HG02759 (cell line): ENCODE results near the gene CBR3.
"Not testable (repeated sequence)": the region's sequence is repeated elsewhere in the genome, so short reads cannot be mapped to it uniquely, and the experiment has no call there.

Experiments
- ATAC-seq: cut with Tn5 transposase; IDR thresholded peaks from one replicate; pipeline ENCODE4 v1.9.1; 2021; ENCODE audit warnings: mild to moderate bottlenecking, moderate library complexity; ENCODE audit not compliant: unreplicated experiment

Gene CBR3

GRCh38 chr21:36134803-36135390 is at the start of gene CBR3:
CBR3 (plus strand) TSS chr21:36135079; CDS start chr21:36135193, 114 bp downstream.
- ATAC-seq = peak; percentile 7

GRCh38 chr21:36087362-36088138 is 47.3 kb upstream of the CBR3 start:
- no peak for ATAC-seq

- ATAC-seq = no peak
Observed at GRCh38 chr21:36089946-36090345, 44.9 kb upstream of the CBR3 start.

GRCh38 chr21:36092681-36093080 is 42.2 kb upstream of the CBR3 start:
- ATAC-seq = no peak

- no peak for ATAC-seq
Observed at GRCh38 chr21:36093512-36093911, 41.4 kb upstream of the CBR3 start.

GRCh38 chr21:36096398-36097290 is 38.2 kb upstream of the CBR3 start:
- ATAC-seq = no peak

- ATAC-seq = peak; percentile 87
Observed at GRCh38 chr21:36097427-36098181, 37.3 kb upstream of the CBR3 start.

GRCh38 chr21:36098182-36098532 is 36.7 kb upstream of the CBR3 start:
- ATAC-seq = no peak

- no peak for ATAC-seq
Observed at GRCh38 chr21:36099000-36099399, 35.9 kb upstream of the CBR3 start.

GRCh38 chr21:36099695-36100211 is 35.1 kb upstream of the CBR3 start:
- ATAC-seq = not testable (repeated sequence)

GRCh38 chr21:36100971-36101641 is 33.8 kb upstream of the CBR3 start:
- no peak for ATAC-seq

GRCh38 chr21:36103434-36103833 is 31.4 kb upstream of the CBR3 start:
- no peak for ATAC-seq

GRCh38 chr21:36104317-36105300 is 30.3 kb upstream of the CBR3 start:
- ATAC-seq = no peak

GRCh38 chr21:36105327-36105842 is 29.5 kb upstream of the CBR3 start:
- no peak for ATAC-seq

- ATAC-seq = no peak
Observed at GRCh38 chr21:36109868-36110267, 25.0 kb upstream of the CBR3 start.

- ATAC-seq = no peak
Observed at GRCh38 chr21:36111238-36111637, 23.6 kb upstream of the CBR3 start.

- ATAC-seq = no peak
Observed at GRCh38 chr21:36113647-36114428, 21.0 kb upstream of the CBR3 start.

- no peak for ATAC-seq
Observed at GRCh38 chr21:36115138-36115730, 19.6 kb upstream of the CBR3 start.
